ENCODE data around the gene ECM1. TPM values are rescaled to one million over a fixed set of nuclear protein-coding genes. Genes with fewer than 3 reads are reported as not detected.

The ECM1 gene
- total RNA-seq, 1 donor from 2014 or later = 0.60 TPM

DNA sequence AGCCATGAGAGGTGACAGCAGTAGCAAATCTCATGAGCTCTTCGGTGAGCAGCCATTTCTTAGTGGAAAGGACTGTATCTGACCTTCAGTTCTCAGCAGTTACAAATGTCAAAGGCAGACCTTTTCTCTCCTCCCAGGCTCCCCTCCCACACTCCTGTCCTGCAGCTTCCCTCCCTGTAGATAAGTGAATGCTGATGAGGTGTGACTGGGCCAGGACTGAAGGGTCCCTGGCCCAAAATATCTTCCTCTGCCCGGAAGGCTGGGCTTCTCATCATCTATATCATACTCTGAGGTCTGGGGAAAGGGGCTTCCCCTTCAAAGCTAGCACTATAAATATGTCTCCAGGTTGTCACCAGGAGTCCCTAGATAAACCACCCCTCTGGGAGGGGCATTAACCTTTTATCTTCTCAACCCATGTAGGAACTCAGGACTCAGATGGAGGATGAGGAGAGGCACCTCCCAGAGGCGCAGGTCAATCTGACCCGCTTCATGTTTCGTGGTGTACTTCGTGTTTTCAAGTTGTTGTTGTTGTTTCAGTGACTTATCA lies 37.6 kb downstream of the ECM1 start:
- DNase-seq (ENCODE audit: low read depth) = no peak

DNA sequence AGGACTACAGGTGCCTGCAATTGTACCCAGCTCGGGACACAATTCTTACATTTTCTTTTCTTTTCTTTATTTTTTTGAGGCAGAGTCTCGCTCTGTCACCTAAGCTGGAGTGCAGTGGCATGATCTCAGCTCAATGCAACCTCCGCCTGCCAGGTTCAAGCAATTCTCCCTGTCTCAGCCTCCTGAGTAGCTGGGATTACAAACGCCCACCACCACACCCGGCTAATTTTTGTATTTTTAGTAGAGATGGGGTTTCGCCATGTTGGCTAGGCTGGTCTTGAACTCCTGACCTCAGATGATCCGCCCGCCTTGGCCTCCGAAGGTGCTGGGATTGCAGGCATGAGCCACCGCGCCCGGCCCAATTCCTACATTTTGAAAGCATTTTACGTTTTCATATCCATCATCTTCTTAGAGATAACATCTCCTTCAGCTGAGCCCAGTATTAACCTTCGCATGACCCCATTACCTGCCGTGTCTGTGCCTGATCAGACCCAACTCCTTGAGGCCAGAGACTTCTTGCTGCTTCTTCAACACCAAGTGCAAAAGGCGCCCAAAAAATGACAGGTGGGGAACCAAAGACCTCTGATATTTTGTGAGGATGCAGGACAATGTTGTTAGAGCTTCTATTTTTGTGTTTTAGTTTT lies 38.5 kb downstream of the ECM1 start:
- no peak for DNase-seq (ENCODE audit: low read depth)

DNA sequence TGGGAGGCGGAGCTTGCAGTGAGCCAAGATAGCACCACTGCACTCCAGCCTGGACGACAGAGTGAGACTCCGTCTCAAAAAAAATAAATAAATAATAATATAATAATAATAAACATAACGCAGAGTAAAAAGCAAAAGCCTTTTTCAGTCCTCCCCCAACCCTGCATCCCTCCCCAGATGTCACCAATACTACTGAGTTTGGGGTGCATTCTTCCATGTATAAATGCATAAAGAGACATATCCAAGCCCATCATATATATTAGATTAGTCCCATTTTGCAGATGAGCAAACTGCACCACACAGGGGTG lies 40.4 kb downstream of the ECM1 start:
- no peak for DNase-seq (ENCODE audit: low read depth)

DNA sequence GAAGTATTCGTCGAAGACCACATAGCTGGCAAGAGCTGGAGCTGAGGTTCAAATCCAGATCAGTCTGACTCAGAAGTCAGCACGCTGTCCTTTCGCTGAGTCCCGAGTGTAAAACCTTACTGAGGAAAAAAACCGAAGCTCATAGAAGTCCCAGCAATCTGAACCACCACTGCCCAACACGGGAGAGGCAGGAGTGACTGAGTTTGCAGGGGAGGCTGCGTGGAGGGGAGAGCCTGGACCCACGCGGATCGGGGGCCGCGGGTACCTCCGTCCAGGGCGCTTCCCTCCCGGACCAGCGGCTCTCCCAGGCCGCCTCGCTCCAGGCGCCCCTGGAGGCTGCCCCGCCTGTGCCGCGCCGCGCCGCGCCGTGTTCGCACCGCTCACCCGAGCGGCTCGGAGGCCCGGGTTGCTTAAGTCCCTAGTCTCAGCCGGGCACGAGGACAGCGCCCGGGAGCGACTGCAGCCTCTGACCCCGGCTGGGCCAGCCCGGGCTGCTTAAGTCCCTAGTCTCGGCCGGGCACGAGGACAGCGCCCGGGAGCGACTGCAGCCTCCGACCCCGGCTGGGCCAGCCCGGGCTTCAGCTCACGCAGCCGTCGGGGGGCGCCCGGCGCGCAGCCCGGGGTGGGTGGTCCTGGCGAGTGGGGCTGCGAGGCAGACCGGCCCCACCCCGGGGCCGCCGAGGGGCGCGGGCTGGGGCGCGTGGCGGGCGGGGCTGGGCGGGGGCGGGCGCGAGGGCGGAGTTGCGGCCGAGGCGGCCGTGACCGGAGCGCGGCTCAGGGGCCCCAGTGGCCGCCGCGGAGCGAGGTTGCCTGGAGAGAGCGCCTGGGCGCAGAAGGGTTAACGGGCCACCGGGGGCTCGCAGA lies 41.0 kb downstream of the ECM1 start, which contains the start of gene ADAMTSL4:
TSS of gene ADAMTSL4 (plus strand) at position 777 of the 864 bp plus-strand sequence. CDS start 2,881 bp downstream, outside the sequence.
- peak; percentile 68 for DNase-seq (ENCODE audit: low read depth)

DNA sequence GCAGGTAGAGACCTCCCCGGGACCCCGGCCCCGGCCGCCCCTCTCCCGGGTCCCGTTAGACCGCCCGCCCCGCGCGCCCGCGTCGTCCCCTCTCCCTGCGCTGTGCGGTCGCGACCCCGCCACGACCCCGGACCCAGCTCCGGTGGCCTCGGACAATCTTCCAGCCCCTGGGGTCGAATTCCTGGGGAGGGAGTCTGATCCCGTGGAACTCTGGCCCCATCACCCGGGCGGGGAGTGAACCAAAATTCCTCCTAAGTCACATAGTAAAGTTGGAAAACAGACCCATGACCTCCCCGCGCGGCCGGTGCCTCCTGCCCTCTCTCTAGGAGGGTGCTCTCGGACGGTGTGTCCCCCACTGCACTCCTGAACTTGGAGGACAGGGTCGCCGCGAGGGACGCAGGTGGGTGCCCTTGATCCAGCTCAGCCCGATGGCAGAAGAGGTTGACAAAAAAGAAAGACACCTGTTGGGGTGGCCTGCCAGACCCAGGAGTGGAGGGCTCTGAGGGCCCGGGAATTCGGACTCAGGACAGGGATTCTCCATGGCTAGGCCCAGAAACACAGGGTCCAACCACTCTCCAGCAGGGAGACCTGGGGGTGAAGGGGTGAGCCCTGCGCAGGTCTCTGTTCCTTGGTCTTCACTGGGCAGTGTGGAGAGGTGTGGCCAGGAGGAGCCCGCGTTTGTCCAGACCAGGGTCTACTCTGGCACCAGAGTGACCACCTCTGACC lies 41.8 kb downstream of the ECM1 start:
- no peak for DNase-seq (ENCODE audit: low read depth)

DNA sequence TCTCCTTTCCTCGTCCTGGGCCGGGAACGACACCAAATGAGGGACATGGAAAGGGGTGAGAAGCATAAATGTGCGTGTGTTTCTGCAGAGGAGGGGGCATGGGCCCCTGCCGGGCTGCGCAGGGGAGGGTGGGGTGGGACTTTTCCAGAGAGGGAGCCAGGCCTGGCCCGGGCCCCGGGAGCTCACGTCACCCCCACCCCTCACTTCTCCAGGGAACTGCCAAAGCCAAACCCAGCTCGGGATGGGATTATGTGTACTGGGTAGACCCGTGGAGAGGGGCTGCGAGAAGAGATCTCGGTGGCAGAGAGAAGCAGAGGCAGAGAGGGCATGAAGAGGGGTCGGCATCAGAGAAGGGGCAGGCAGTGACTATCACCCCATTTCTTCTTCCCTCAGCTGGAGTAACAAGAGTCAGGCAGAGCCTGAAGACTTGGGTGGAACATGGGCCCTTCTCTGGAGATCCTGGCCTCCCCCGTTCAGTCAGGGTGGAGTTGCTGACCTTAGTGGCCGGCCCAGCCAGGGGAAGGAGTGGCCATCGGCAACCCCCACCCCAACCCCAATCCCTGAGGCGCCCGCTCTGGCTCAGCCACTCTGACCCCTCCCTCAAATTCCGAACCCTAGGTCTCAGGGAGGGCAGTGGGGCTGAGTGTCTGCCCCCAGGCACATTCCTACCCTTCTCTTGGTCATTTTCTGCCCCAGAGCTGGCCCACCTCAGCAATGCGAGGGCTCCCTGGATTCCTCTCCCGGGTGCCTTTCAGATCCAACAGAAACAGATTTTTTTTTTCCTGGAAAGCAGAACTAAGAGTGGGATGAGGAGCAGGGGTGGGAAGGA lies 42.5 kb downstream of the ECM1 start:
- DNase-seq (ENCODE audit: low read depth) = no peak

DNA sequence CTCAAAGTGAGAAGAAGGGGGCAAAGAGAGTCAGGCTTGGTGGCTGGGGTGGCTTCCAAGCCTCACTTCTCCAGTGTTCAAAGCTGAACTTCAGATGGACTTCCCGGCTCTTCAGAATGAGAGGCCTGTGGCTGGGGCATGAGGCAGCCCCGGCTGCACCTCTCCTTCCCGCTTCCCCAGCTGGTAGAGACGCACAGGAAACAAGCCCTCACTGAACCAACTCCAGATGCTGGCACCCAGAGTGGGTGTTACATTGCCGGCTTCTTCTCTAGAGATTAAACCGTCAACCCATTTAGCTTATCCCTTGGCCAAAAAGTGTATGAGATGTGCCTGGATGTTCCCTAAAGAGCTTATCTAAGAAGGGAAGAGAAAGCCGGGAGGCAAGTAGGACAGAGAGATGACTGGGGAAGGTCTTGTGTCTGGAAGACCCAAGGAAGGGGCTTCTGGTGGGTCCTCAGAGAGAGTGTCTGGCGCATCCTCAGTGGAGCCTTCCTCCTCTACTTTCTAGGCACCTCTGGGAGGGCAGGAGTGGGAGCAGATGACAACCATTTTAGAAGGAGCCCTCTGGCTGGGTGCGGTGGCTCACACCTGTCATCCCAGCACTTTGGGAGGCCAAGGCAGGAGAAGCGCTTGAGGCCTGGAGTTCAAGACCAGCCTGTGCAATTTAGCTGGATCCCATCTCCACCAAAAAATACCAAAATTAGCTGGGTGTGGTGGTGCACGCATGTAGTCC lies 43.3 kb downstream of the ECM1 start:
- no peak for DNase-seq (ENCODE audit: low read depth)

DNA sequence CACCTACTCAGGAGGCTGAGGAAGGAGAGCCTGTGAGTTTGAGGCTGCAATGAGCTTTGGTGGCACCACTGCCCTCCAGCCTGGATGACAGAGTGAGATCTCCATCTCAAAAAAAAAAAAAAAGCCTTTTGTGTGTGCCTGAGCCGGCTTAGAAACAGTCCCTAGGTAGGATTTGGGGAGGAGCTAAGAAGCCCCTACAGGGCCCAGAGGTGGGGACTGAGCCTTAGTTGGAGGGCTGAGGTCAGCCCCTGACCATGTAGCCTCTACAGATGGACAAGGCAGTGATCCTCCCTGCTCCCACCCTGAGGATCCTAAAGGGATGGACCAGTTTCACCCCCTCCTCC lies 43.8 kb downstream of the ECM1 start:
- no peak for DNase-seq (ENCODE audit: low read depth)

DNA sequence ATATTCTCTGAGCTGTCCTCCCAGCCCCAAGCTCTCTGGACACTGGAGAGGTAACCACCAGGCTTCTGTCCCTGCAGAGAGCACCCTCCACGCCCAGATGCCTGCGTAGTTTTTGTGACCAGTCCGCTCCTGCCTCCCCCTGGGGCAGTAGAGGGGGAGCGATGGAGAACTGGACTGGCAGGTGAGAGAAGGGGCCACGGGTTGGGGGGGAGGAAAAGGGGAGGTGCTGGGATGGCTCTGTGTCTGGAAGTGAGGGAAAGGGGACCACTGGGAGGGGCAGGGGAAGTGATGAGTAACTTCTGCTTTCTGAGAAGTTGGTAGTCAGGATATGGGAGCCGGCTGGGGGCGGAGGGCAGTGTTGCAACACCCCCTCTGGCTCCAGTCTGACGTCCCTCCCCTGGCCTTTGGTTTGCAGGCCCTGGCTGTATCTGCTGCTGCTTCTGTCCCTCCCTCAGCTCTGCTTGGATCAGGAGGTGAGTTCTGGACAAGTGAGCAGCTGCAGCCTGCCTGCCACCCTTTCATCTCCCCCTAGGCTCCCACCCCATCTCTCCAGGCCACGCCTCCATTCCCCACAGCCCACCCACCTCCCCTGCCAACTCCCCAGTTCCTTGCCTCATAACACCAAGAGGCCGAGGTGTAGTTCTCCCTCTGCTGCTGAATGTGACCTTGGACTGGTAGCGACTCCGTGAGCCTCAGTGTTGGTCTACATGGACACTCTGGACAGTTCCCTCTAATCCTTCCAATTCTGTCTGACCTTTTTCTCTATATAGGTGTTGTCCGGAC lies 44.4 kb downstream of the ECM1 start:
- peak; percentile 86 for DNase-seq (ENCODE audit: low read depth)

DNA sequence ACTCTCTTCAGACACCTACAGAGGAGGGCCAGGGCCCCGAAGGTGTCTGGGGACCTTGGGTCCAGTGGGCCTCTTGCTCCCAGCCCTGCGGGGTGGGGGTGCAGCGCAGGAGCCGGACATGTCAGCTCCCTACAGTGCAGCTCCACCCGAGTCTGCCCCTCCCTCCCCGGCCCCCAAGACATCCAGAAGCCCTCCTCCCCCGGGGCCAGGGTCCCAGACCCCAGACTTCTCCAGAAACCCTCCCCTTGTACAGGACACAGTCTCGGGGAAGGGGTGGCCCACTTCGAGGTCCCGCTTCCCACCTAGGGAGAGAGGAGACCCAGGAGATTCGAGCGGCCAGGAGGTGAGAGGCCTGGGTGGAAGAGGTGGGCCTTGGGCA lies 45.0 kb downstream of the ECM1 start:
- no peak for DNase-seq (ENCODE audit: low read depth)

DNA sequence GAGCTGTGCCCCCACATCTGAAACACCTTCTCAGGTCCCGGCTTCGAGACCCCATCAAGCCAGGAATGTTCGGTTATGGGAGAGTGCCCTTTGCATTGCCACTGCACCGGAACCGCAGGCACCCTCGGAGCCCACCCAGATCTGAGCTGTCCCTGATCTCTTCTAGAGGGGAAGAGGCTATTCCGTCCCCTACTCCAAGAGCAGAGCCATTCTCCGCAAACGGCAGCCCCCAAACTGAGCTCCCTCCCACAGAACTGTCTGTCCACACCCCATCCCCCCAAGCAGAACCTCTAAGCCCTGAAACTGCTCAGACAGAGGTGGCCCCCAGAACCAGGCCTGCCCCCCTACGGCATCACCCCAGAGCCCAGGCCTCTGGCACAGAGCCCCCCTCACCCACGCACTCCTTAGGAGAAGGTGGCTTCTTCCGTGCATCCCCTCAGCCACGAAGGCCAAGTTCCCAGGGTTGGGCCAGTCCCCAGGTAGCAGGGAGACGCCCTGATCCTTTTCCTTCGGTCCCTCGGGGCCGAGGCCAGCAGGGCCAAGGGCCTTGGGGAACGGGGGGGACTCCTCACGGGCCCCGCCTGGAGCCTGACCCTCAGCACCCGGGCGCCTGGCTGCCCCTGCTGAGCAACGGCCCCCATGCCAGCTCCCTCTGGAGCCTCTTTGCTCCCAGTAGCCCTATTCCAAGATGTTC lies 45.6 kb downstream of the ECM1 start:
- no peak for DNase-seq (ENCODE audit: low read depth)

DNA sequence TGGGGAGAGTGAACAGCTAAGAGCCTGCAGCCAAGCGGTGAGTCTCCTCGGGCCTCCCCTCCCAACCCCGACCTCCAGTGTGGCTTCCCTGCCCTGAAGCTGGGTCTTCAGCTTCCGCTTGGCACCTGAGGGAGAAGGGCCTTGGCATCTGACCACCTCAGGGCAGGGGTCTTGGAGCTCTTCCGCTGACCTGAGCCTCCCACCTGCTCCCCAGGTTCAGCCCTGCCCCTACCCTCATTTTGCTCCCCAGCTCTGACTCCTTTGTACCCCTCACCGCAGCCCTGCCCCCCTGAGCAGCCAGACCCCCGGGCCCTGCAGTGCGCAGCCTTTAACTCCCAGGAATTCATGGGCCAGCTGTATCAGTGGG lies 46.2 kb downstream of the ECM1 start:
- DNase-seq (ENCODE audit: low read depth) = no peak

DNA sequence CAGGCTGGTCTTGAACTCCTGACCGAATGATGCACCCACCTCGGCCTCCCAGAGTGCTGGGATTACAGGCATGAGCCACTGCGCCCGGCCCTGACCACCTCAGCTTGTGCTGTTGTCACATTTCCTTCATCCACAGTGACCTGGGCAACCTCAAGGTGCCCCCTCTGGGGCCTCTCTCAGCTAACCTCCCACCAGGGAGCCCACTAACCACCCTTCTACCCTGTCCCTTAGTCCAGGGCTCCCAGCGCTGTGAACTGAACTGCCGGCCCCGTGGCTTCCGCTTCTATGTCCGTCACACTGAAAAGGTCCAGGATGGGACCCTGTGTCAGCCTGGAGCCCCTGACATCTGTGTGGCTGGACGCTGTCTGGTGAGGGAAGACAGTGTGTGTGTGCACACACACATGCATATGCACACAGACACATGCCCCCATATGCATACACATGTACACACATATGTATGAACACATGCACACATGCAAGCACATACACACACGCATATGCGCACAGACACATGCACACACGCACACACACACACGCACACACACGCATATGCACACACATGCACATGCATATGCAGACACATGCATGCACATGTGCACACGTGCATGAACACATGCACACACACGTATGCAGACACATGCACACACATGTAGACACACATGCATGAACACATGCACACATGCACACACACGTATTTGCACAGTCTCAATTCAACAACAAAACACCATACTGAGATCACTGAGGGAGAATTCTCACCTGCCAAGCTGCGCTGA lies 47.5 kb downstream of the ECM1 start:
- DNase-seq (ENCODE audit: low read depth) = no peak

DNA sequence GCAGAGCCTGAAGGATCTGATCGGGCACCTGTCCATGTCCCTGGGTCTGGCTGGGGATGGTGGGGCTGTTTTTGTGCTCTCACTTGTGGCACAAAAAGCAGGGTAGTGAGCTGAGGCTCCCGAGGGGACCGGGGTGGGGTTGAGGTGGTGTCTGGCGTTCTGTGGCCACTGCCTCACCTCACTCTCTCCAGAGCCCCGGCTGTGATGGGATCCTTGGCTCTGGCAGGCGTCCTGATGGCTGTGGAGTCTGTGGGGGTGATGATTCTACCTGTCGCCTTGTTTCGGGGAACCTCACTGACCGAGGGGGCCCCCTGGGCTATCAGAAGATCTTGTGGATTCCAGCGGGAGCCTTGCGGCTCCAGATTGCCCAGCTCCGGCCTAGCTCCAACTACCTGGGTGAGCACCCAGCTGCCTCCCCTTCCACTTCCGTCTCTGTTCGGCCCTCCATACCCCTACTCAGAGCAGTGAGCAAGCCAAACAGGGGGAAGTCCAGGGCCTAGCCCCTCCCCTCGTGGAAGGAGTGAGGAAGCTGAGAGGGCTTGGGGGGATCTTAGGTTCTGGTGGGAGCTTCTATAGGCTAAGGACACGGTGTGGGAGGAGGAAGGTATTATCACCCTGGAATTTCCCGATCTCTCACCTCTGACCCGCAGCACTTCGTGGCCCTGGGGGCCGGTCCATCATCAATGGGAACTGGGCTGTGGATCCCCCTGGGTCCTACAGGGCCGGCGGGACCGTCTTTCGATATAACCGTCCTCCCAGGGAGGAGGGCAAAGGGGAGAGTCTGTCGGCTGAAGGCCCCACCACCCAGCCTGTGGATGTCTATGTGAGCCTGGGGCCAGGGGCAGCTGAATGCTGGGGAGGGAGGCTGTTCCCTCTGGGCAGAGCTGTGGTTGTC lies 48.3 kb downstream of the ECM1 start:
- no peak for DNase-seq (ENCODE audit: low read depth)

DNA sequence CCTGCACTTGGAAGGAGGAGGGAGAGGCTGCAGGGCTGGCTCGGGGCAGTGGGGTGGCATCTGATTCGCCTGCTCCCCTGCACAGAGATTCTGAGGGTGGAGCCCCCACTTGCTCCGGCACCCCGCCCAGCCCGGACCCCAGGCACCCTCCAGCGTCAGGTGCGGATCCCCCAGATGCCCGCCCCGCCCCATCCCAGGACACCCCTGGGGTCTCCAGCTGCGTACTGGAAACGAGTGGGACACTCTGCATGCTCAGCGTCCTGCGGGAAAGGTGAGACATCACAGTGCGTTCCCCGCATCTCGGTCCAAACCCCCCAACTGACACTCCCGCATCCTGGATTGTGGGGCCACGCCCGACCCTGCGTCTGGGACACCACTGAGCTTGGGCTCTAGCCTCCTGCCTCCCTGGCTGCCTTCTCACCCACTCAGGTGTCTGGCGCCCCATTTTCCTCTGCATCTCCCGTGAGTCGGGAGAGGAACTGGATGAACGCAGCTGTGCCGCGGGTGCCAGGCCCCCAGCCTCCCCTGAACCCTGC lies 49.2 kb downstream of the ECM1 start:
- no peak for DNase-seq (ENCODE audit: low read depth)

DNA sequence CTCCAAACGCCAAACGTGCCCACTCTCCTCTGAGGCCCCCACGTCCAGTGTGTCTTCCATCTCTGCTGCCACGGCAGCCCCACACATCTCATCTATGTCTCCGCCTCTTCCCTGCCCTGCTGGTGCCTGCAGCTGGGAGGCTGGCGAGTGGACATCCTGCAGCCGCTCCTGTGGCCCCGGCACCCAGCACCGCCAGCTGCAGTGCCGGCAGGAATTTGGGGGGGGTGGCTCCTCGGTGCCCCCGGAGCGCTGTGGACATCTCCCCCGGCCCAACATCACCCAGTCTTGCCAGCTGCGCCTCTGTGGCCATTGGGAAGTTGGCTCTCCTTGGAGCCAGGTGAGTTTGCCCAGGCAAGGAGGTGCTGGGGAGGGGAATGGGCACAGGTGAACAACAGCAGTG lies 49.9 kb downstream of the ECM1 start:
- DNase-seq (ENCODE audit: low read depth) = no peak

DNA sequence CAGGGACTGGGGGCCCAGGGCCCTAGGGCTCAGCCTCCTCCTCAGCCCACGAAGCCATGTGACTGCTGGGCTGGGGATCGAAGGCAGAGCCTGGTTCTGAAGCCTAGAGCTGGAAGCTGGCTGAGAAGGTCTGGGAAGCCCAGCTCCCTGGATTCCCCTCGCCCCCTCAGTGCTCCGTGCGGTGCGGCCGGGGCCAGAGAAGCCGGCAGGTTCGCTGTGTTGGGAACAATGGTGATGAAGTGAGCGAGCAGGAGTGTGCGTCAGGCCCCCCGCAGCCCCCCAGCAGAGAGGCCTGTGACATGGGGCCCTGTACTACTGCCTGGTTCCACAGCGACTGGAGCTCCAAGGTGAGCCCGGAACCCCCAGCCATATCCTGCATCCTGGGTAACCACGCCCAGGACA lies 50.4 kb downstream of the ECM1 start:
- no peak for DNase-seq (ENCODE audit: low read depth)

All from renal cortical epithelial cell (primary cell).